ENCODE data around the gene KCNF1. TPM values are rescaled to one million over a fixed set of nuclear protein-coding genes. Genes with fewer than 3 reads are reported as not detected.

KCNF1 gene
- total RNA-seq, 1 experiment from 2014 or later, result 0.29 TPM

GRCh38 chr2:10890706-10891270 is 20.9 kb upstream of the KCNF1 start:
- H3K27ac Mint-ChIP-seq (ENCODE audit: unreplicated experiment), result no peak overlapping the region
- peaks cover 10% of the 10 kb centered on the region for H3K27me3 Mint-ChIP-seq (ENCODE audit: insufficient read depth, unreplicated experiment)
- intact Hi-C loops (cut with micrococcal nuclease; ENCODE audit: unreplicated experiment), result no loop called here
- no peaks in the 10 kb centered on the region for H3K36me3 Mint-ChIP-seq (ENCODE audit: insufficient read depth, unreplicated experiment)
- no peak for DNase-seq
- Histone ChIP-seq H3K4me1 (no peaks in the 10 kb centered on the region), H3K36me3 (ENCODE audit: control insufficient read depth, insufficient read depth, low read length) (no peaks in the 10 kb centered on the region), H3K27me3 (replicated peaks; ENCODE audit: control insufficient read depth, insufficient read depth, low read length) (no peaks in the 10 kb centered on the region), H3K4me3 (ENCODE audit: low read depth, low read length) (no peak overlapping the region), H3K9me3 (no peaks in the 10 kb centered on the region)
- no peaks in the 10 kb centered on the region for H3K4me1 Mint-ChIP-seq (ENCODE audit: low read depth, unreplicated experiment)
- no peak overlapping the region for H3K4me3 Mint-ChIP-seq (ENCODE audit: unreplicated experiment)
- peaks cover 10% of the 10 kb centered on the region for H3K9me3 Mint-ChIP-seq (ENCODE audit: unreplicated experiment)
- no TSS peak for BruUV-seq (replicated peaks)
- TF ChIP-seq, protein P1, sequence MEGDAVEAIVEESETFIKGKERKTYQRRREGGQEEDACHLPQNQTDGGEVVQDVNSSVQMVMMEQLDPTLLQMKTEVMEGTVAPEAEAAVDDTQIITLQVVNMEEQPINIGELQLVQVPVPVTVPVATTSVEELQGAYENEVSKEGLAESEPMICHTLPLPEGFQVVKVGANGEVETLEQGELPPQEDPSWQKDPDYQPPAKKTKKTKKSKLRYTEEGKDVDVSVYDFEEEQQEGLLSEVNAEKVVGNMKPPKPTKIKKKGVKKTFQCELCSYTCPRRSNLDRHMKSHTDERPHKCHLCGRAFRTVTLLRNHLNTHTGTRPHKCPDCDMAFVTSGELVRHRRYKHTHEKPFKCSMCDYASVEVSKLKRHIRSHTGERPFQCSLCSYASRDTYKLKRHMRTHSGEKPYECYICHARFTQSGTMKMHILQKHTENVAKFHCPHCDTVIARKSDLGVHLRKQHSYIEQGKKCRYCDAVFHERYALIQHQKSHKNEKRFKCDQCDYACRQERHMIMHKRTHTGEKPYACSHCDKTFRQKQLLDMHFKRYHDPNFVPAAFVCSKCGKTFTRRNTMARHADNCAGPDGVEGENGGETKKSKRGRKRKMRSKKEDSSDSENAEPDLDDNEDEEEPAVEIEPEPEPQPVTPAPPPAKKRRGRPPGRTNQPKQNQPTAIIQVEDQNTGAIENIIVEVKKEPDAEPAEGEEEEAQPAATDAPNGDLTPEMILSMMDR (IDR thresholded peaks at IDR 0.05; ENCODE audit: insufficient read depth in 1 of 2, low read depth in 1 of 2, low read length in 1 of 2, severe bottlenecking in 1 of 2, unreplicated experiment in 1 of 2), result no peak
- ChIA-PET POLR2A (no interaction called here), CTCF (interaction anchor here (0.6 to 1.6 kb wide), 3 partner anchors 9 to 30 kb away, joined by 3 to 10 read pairs (median 3); partner anchors contain the start of gene KCNF1)

- Histone ChIP-seq H3K36me3 (ENCODE audit: control insufficient read depth, insufficient read depth, low read length) (no peaks in the 10 kb centered on the region), H3K4me1 (no peaks in the 10 kb centered on the region), H3K9me3 (no peaks in the 10 kb centered on the region), H3K27me3 (replicated peaks; ENCODE audit: control insufficient read depth, insufficient read depth, low read length) (no peaks in the 10 kb centered on the region), H3K4me3 (ENCODE audit: low read depth, low read length) (no peak overlapping the region)
- intact Hi-C loops (cut with micrococcal nuclease; ENCODE audit: unreplicated experiment), result no loop called here
- Mint-ChIP-seq H3K36me3 (ENCODE audit: insufficient read depth, unreplicated experiment) (no peaks in the 10 kb centered on the region), H3K27ac (ENCODE audit: unreplicated experiment) (no peak overlapping the region), H3K27me3 (ENCODE audit: insufficient read depth, unreplicated experiment) (peaks cover 10% of the 10 kb centered on the region), H3K4me1 (ENCODE audit: low read depth, unreplicated experiment) (no peaks in the 10 kb centered on the region), H3K4me3 (ENCODE audit: unreplicated experiment) (no peak overlapping the region), H3K9me3 (ENCODE audit: unreplicated experiment) (peaks cover 10% of the 10 kb centered on the region)
- no peak for DNase-seq
- ChIA-PET CTCF (interaction anchor here (1.2 to 1.6 kb wide), 2 partner anchors 9 to 21 kb away, joined by 3 to 10 read pairs; partner anchors contain the start of gene KCNF1), POLR2A (no interaction called here)
- TF ChIP-seq, protein P1 (IDR thresholded peaks at IDR 0.05; ENCODE audit: insufficient read depth in 1 of 2, low read depth in 1 of 2, low read length in 1 of 2, severe bottlenecking in 1 of 2, unreplicated experiment in 1 of 2), result no peak
- BruUV-seq (replicated peaks), result no TSS peak
Measured at GRCh38 chr2:10891390-10891789, 20.3 kb upstream of the KCNF1 start.

DNA sequence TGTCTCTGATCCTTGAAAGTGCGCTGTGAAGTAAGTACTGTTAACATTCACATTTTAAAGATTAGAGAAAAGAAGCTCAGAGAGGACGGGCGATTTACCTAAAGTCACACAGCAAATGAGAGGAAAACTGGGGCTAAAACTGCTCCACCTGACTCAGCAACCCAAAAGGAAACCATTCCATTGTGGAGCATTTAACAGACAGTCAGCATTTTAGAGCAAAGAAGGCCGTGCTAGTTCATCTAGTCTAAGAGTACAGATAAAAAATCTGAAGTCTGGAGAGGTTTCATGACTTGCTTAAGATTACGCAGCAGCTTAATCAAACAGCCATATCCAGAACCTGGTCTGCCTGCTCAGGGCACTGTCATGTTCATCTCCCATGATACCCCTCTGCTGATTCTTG is 19.9 kb upstream of the KCNF1 start:
- Mint-ChIP-seq H3K4me1 (ENCODE audit: low read depth, unreplicated experiment) (no peaks in the 10 kb centered on the region), H3K27ac (ENCODE audit: unreplicated experiment) (no peak overlapping the region), H3K9me3 (ENCODE audit: unreplicated experiment) (peaks cover 10% of the 10 kb centered on the region), H3K36me3 (ENCODE audit: insufficient read depth, unreplicated experiment) (no peaks in the 10 kb centered on the region), H3K4me3 (ENCODE audit: unreplicated experiment) (no peak overlapping the region), H3K27me3 (ENCODE audit: insufficient read depth, unreplicated experiment) (peaks cover 10% of the 10 kb centered on the region)
- Histone ChIP-seq H3K4me3 (ENCODE audit: low read depth, low read length) (no peak overlapping the region), H3K4me1 (no peaks in the 10 kb centered on the region), H3K27me3 (replicated peaks; ENCODE audit: control insufficient read depth, insufficient read depth, low read length) (no peaks in the 10 kb centered on the region), H3K9me3 (no peaks in the 10 kb centered on the region), H3K36me3 (ENCODE audit: control insufficient read depth, insufficient read depth, low read length) (no peaks in the 10 kb centered on the region)
- POLR2A ChIA-PET, result no interaction called here
- no TSS peak for BruUV-seq (replicated peaks)
- no peak for DNase-seq
- intact Hi-C loops (cut with micrococcal nuclease; ENCODE audit: unreplicated experiment), result no loop called here
- CTCF ChIA-PET, result interaction anchor here (1.2 to 1.6 kb wide), 2 partner anchors 8 to 20 kb away, joined by 3 to 10 read pairs; partner anchors contain the start of gene KCNF1
- TF ChIP-seq, protein P1 (IDR thresholded peaks at IDR 0.05; ENCODE audit: insufficient read depth in 1 of 2, low read depth in 1 of 2, low read length in 1 of 2, severe bottlenecking in 1 of 2, unreplicated experiment in 1 of 2), result no peak
